Liver (tissue), 9 donors: ENCODE measurements around the gene MAP3K13. TPM values are rescaled to one million over a fixed set of nuclear protein-coding genes. Genes with fewer than 3 reads are reported as not detected.

Experiments
- DNase-seq: peaks from one replicate; pipeline ENCODE4 v3.0.0-alpha.2; 2017; ENCODE audit warnings: low spot score
- H3K27ac ChIP-seq, 2 donors: one replicate each; pipeline ENCODE4 v1.7.0; 2013; ENCODE audit warnings: inconsistent platforms in 2 of 2, low read length in 2 of 2, control low read depth in 1 of 2, low read depth in 1 of 2, mild to moderate bottlenecking in 1 of 2
- H3K27me3 ChIP-seq, 4 donors: one replicate each; pipeline versions ENCODE4 v1.6.1 to v1.7.0; 2013; ENCODE audit warnings: low read length in 3 of 4, inconsistent platforms in 1 of 4, mild to moderate bottlenecking in 1 of 4, moderate library complexity in 1 of 4; ENCODE audit not compliant: control insufficient read depth in 4 of 4, insufficient read depth in 4 of 4
- H3K36me3 ChIP-seq, 4 donors: one replicate each; pipeline versions ENCODE4 v1.6.1 to v1.7.0; 2013; ENCODE audit warnings: low read length in 3 of 4, mild to moderate bottlenecking in 3 of 4, low read depth in 1 of 4, moderate library complexity in 1 of 4; ENCODE audit not compliant: control insufficient read depth in 4 of 4, insufficient read depth in 3 of 4
- H3K4me1 ChIP-seq, 4 donors: one replicate each; pipeline versions ENCODE4 v1.6.1 to v1.7.0; 2013; ENCODE audit warnings: low read length in 3 of 4, mild to moderate bottlenecking in 3 of 4, moderate library complexity in 1 of 4; ENCODE audit not compliant: control insufficient read depth in 4 of 4, insufficient read depth in 4 of 4
- H3K4me3 ChIP-seq, 3 donors: one replicate each; pipeline versions ENCODE4 v1.6.1 to v1.7.0; 2013; ENCODE audit warnings: low read length in 3 of 3, control low read depth in 1 of 3, low read depth in 1 of 3, mild to moderate bottlenecking in 1 of 3
- H3K9ac ChIP-seq, 2 donors: one replicate each; pipeline ENCODE4 v1.7.0; 2013; ENCODE audit warnings: low read length in 2 of 2, mild to moderate bottlenecking in 2 of 2, moderate library complexity in 2 of 2, control low read depth in 1 of 2, low read depth in 1 of 2
- H3K9me3 ChIP-seq, 4 donors: one replicate each; pipeline versions ENCODE4 v1.6.1 to v1.7.0; 2013; ENCODE audit warnings: low read length in 3 of 4; ENCODE audit not compliant: control insufficient read depth in 4 of 4
- ATF3 ChIP-seq: IDR thresholded peaks from 2 replicates; pipeline ENCODE4 v1.6.1; 2016; ENCODE audit warnings: antibody characterized with exemption
- CTCF ChIP-seq: fragments of 150-350 bp; IDR thresholded peaks from 2 replicates; pipeline ENCODE4 v1.5.1; 2017; ENCODE audit warnings: improper control_type of control experiment, low read depth, low read length; ENCODE audit not compliant: missing input control
- EGR1 ChIP-seq, 2 donors: IDR thresholded peaks; 2 replicates each; pipeline ENCODE4 v1.6.1; 2016 to 2018; ENCODE audit warnings: antibody characterized with exemption in 2 of 2, low read depth in 2 of 2
- FOXA1 ChIP-seq: IDR thresholded peaks from 2 replicates; pipeline ENCODE4 v1.6.1; 2016; ENCODE audit warnings: antibody characterized with exemption
- FOXA2 ChIP-seq: IDR thresholded peaks from 2 replicates; pipeline ENCODE4 v1.6.1; 2016; ENCODE audit warnings: antibody characterized with exemption
- GABPA ChIP-seq, 2 donors: IDR thresholded peaks in 1 of 2; conservative IDR thresholded peaks in 1 of 2; 2 replicates each; pipeline ENCODE4 v1.6.1; 2016; ENCODE audit warnings: antibody characterized with exemption in 2 of 2, mild to moderate bottlenecking in 1 of 2, moderate library complexity in 1 of 2
- HNF4A ChIP-seq, 2 donors: conservative IDR thresholded peaks; 2 replicates each; pipeline ENCODE4 v1.6.1; 2016; ENCODE audit warnings: antibody characterized with exemption in 2 of 2, mild to moderate bottlenecking in 2 of 2
- HNF4G ChIP-seq: IDR thresholded peaks from 2 replicates; pipeline ENCODE4 v1.6.1; 2016; ENCODE audit warnings: antibody characterized with exemption
- JUND ChIP-seq, 2 donors: IDR thresholded peaks; 2 replicates each; pipeline ENCODE4 v1.6.1; 2016; ENCODE audit warnings: antibody characterized with exemption in 2 of 2
- NR2F2 ChIP-seq: IDR thresholded peaks from 2 replicates; pipeline ENCODE4 v1.6.1; 2016; ENCODE audit warnings: antibody characterized with exemption
- RAD21 ChIP-seq, 2 donors: IDR thresholded peaks; 2 replicates each; pipeline ENCODE4 v1.6.1; 2016; ENCODE audit warnings: antibody characterized with exemption in 2 of 2, mild to moderate bottlenecking in 2 of 2
- REST ChIP-seq: IDR thresholded peaks from 2 replicates; pipeline ENCODE4 v1.6.1; 2016; ENCODE audit warnings: antibody characterized with exemption, mild to moderate bottlenecking
- RXRA ChIP-seq, 2 donors: IDR thresholded peaks; 2 replicates each; pipeline ENCODE4 v1.6.1; 2017 to 2018; ENCODE audit warnings: antibody characterized with exemption in 2 of 2, mild to moderate bottlenecking in 1 of 2
- SP1 ChIP-seq: IDR thresholded peaks from 2 replicates; pipeline ENCODE4 v1.6.1; 2018; ENCODE audit warnings: antibody characterized with exemption, mild to moderate bottlenecking
- TAF1 ChIP-seq: conservative IDR thresholded peaks from 2 replicates; pipeline ENCODE4 v1.6.1; 2016; ENCODE audit warnings: antibody characterized with exemption, mild to moderate bottlenecking
- YY1 ChIP-seq: IDR thresholded peaks from 2 replicates; pipeline ENCODE4 v1.6.1; 2016; ENCODE audit warnings: antibody characterized with exemption, mild to moderate bottlenecking
- WGBS: extraction: QIAGEN DNeasy Blood & Tissue Kit; methylation state at CpG from one replicate; pipeline ENCODE4 v1.1.7; 2013; 5-methylcytosine and 5-hydroxymethylcytosine counted together
- polyA plus RNA-seq, 2 donors: library from polyadenylated mRNA; stranded (reverse) in 1 of 2; unstranded in 1 of 2; fragments of 200-250 nt in 1 of 2; fragments of >200 nt in 1 of 2; fragmentation: Nextera tagmentation in 1 of 2; extraction: Ambion mirVana in 1 of 2; gene quantifications; one replicate each; pipeline versions ENCODE4 v1.2.1 to v1.2.3, GENCODE V29; 2013 to 2015
- total RNA-seq, 2 donors: library from RNA; depleted of rRNA; stranded (reverse); fragments of >200 nt; gene quantifications; one replicate each; pipeline ENCODE4 v1.2.3, GENCODE V29; 2014
- TF ChIP-seq, protein P1 (sequence below): IDR thresholded peaks from 2 replicates; pipeline ENCODE4 v1.6.1; 2016; ENCODE audit warnings: antibody characterized with exemption
- TF ChIP-seq, protein P2 (sequence below): IDR thresholded peaks from 2 replicates; pipeline ENCODE4 v1.6.1; 2016; ENCODE audit warnings: antibody characterized with exemption
- donor health status: healthy.
- donor health status: healthy.
- donor health status: healthy.
- donor health status: healthy.
- donor health status: healthy.

The MAP3K13 gene
- total and polyA plus RNA-seq, 4 donors = 11.3 to 38.1 (median 26.5) TPM

GRCh38 chr3:185317674-185318073 lies 45.3 kb upstream of the MAP3K13 start:
- 13% methylated on average over 3 of the region's 3 CpGs for WGBS
- no peak for DNase-seq
- Histone ChIP-seq H3K36me3 (no peaks in the 10 kb centered on the region), H3K9me3 (no peaks in the 10 kb centered on the region), H3K27me3 (no peaks in the 10 kb centered on the region), H3K4me1 (peaks cover 5 to 38% (median 21%) of the 10 kb centered on the region in 4 donors), H3K27ac (peak overlapping the region; percentile 85 to 88), H3K9ac (peak overlapping the region in 1 of 2 donors; percentile 36), H3K4me3 (peak overlapping the region in 2 of 3 donors; percentile 15 to 26)
- TF ChIP-seq HNF4A (conservative IDR thresholded peaks at IDR 0.05) (peak; percentile 32 to 69), JUND (IDR thresholded peaks at IDR 0.05) (no peak), GABPA (IDR thresholded peaks at IDR 0.05 in 1 of 2, conservative IDR thresholded peaks at IDR 0.05 in 1 of 2) (no peak), REST (no peak), CTCF (no peak), EGR1 (IDR thresholded peaks at IDR 0.05; ENCODE audit: low read depth in 2 of 2) (no peak), YY1 (no peak), FOXA1 (no peak), NR2F2 (no peak), FOXA2 (no peak), RAD21 (IDR thresholded peaks at IDR 0.05) (no peak), SP1 (peak; percentile 50), ATF3 (no peak), TAF1 (no peak), RXRA (IDR thresholded peaks at IDR 0.05) (peak; percentile 80 to 90), HNF4G (peak; percentile 37)
- TF ChIP-seq, protein P1, sequence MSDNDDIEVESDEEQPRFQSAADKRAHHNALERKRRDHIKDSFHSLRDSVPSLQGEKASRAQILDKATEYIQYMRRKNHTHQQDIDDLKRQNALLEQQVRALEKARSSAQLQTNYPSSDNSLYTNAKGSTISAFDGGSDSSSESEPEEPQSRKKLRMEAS = no peak
- TF ChIP-seq, protein P2, sequence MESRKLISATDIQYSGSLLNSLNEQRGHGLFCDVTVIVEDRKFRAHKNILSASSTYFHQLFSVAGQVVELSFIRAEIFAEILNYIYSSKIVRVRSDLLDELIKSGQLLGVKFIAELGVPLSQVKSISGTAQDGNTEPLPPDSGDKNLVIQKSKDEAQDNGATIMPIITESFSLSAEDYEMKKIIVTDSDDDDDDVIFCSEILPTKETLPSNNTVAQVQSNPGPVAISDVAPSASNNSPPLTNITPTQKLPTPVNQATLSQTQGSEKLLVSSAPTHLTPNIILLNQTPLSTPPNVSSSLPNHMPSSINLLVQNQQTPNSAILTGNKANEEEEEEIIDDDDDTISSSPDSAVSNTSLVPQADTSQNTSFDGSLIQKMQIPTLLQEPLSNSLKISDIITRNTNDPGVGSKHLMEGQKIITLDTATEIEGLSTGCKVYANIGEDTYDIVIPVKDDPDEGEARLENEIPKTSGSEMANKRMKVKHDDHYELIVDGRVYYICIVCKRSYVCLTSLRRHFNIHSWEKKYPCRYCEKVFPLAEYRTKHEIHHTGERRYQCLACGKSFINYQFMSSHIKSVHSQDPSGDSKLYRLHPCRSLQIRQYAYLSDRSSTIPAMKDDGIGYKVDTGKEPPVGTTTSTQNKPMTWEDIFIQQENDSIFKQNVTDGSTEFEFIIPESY = no peak
